NCI-H2227 treated with DMSO at 0.1 percent for 48 hours (cell line): ENCODE measurements around the gene PTGES.
A peak's percentile ranks its signal among the peaks of the same experiment; 100 is the strongest.
"Not testable (repeated sequence)": the region's sequence is repeated elsewhere in the genome, so short reads cannot be mapped to it uniquely, and the experiment has no call there.

ENCODE experiments used
- DNase-seq: peaks from one replicate; lab custom pipeline; 2025; lab: John Stamatoyannopoulos, UW

Gene PTGES, protein sequence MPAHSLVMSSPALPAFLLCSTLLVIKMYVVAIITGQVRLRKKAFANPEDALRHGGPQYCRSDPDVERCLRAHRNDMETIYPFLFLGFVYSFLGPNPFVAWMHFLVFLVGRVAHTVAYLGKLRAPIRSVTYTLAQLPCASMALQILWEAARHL

DNA sequence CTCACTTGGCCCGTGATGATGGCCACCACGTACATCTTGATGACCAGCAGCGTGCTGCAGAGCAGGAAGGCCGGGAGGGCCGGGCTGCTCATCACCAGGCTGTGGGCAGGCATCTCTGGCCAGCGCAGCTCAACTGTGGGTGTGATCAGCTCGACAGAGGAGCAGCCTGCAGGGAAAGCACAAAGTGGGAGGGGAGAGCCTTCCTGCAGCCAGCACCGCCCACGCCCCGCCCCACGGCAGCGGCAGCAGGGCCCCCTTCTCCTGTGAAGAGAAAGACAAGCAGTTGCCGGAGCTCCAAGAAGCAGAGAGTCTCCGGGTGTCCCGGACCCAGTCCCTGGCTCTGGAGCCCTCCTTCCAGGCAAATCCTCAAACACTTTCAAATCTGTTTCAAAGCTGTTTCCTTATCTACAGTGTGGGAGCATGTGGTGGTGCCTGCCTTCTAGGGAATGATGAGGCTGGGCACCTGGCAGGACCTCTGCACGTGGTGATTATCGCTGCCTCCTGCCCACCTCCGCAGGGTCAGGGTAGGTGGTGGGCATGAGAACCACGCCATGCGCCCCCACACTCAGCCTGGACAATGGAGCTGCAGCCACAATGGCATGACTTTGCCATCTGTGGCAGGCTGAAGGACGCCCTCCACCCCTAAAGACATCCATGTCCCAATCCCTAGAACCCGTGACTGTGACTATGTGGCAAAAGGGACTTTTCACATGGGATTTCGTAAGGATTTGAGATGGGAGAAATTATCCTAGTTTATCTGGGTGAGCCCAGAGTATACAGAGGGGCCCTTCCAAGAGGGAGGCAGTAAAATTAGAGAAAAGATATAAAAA is at the start of gene PTGES:
Gene PTGES, minus strand, starts transcription at position 143 of the 830 bp plus-strand sequence. Its CDS starts 30 bp downstream, at position 113.
- peak; percentile 70 for DNase-seq

DNA sequence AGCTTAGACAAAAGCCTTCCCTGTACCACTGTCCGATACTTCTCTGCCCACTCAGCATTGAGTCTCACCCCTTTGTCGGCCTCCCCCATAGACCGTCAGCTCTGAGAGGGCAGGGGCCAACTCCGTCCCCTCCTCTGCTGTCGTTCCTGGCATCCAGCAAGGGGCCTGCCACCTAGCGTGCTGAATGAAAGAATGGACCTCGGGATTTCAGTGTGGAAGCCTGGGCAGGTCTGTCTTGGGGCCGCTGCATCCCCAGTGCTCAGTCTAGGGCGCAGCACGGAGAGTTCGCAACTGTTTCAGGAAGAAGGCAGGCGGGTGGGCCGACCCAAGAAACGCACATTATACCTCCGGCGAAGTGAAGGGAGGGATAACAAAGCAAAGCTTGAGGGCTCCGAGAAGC is 48.7 kb upstream of the PTGES start:
- no peak for DNase-seq

DNA sequence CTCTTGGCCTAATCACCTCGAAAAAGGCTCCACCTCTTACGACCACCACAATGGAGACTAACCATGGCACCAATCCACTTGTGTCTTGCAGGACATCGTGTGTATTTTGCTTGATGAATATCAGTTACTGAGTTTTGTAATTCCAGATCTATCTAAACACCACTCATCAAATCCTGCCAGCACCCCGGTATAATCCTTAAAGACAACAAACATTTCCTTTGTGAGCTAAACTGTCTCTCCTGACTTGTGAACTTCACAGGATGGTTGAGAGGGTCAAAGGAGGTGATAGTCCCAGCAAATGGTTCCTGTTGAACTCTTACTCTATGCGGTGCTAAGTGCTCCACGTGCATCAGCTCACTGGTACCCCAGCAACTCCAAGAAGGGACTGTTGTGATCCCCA is 46.1 kb upstream of the PTGES start:
- DNase-seq: no peak

DNA sequence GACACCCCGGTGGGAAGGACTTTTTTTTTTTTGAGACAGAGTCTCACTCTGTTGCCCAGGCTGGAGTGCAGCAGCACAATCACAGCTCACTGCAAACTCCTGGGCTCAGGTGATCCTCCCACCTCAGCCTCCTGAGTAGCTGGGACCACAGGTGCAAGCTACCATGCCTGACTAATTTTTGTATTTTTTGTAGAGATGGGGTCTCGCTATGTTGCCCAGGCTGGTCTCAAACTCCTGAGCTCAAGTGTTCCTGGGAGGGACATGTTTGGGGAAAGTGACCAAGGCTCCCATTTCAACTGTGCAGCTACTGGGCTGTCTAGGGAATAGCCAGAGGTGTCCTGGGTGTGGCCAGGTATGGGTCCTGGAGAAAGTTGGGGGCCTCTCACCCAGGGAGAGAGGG is 43.2 kb upstream of the PTGES start:
- not testable (repeated sequence) for DNase-seq

DNA sequence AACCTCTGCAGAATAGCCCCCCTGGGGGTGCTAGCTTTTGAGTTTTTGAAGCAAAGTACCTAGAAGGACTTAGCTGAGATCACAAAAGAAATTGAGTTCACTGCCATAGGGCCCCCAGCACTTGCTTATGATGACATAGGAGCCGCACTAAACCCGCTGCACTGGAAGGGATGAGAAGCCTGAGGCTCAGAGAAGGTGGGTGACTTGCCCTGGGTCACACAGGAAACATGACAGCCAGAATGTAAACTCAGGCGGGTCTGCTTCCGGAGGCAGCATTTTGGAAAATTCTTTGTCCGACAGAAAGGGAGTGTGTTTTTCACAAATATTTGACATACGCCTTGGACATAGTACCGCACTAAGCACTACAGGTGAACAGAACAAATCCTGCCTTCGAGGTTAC is 41.7 kb upstream of the PTGES start:
- DNase-seq: no peak

DNA sequence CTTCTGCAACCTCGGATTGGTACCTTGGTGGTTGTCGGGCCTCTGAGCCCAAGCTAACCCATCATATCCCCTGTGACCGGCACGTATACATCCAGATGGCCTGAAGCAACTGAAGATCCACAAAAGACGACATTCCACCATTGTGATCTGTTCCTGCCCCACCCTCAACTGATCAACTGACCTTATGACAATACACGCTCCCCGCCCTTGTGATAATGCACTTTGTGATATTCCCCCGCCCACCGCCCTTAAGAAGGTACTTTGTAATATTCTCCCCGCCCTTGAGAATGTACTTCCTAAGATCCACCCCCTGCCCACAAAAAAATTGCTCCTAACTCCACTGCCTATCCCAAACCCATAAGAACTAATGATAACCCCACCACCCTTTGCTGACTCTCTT is 33.6 kb upstream of the PTGES start:
- DNase-seq: no peak

DNA sequence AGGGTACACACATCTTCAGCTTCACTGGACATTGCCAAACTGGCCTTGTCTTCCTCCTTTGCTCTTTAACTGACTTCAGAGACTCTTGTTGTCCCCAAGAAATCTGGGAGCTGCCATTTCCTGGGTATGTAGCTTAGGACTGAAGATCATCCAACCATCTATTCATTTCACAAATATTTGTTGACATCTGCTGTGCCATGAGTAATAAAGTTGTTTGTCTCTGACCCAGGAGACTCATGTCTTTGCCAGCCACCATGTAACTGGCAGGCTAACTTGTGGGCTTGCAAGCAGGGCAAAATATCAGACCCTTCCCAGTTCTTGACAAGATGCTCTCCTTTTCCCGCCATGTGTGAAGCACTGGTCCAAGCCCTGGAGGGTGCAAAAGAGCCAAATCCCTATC is 33.0 kb upstream of the PTGES start:
- no peak for DNase-seq

DNA sequence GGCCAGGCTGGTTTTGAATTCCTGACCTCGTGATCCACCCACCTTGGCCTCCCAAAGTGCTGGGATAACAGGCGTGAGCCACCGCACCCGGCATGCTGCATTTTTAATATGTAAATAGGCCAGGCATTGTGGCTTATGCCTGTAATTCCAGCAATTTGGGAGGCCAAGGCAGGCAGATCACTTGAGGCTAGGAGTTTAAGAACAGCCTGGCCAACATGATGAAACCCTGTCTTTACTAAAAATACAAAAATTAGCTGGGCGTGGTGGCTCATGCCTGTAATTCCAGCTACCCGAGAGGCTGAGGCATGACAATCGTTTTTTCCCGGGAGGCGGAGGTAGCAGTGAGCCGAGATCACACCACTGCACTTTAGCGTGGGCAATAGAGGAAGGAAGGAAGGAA is 32.1 kb upstream of the PTGES start:
- not testable (repeated sequence) for DNase-seq

DNA sequence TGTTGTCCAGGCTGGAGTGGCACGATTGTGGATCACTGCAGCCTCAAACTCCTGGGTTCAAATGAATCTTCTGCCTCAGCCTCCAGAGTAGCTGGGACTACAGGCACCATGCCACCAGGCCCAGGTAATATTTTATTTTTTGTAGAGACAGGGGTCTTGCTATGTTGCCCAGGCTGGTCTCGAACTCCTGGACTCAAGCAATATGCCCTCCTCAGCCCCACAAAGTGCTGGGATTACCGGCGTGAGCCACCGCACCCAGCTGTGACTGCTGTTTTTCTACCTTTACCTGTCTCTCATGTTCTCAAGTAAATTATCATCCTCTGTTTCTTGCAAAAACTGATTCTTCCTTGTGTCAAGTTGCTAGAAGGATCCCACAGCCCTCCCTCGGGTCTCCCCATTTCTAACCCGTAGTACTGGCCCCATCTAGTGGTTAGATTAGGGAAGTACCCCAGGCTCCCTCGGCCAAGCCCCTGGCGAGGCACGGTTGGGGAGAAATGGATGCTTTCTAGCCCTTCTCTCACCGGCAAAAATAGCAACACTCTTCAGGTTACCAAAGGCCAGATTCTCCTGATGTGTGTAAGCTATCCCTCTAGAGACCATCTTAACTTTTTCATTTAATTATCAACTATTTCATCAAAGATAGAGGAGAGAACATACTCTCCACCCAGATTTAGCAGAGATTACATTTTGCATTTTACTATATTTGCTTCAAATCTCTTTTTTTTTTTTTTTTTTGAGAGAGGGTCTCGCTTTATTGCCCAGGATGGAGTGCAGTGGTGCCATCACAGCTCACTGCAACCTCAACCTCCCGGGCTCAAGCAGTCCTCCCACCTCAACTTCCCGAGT is 30.9 kb upstream of the PTGES start:
- DNase-seq: peak; percentile 37

DNA sequence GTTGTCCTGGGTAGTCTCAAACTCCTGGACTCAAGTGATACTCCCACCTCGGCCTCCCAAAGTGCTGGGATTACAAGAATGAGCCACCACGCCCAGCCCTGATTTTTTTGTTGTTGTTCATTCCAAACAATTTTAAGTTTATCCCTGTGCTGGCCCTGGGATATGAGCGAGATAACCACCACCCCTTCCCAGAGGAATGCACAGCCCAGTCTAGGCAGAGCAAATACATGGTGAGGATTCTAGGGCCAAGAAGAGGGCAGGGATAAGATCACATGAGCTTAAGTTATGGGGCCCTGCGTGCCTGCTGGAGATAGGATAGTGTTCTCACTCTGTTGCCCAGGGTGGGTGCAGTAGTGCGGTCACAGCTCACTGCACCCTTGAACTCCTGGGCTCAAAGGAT is 29.1 kb upstream of the PTGES start:
- no peak for DNase-seq

DNA sequence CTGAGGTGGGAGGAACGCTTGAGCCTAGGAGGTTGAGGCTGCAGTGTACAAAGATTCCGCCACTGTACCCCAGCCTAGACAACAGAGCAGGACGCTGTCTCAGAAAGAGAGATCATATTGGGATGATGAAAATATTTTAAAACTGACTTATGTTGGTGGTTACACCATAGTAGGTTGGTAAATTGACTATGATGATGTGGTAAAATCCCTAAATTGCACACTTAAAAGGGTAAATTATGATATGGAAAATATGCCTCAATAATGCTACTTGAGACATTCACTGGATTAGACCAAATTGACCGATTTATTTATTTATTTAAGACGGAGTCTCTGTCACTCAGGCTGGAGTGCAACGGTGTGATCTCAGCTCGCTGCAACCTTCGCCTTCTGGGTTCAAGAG is 28.3 kb upstream of the PTGES start:
- DNase-seq: no peak

DNA sequence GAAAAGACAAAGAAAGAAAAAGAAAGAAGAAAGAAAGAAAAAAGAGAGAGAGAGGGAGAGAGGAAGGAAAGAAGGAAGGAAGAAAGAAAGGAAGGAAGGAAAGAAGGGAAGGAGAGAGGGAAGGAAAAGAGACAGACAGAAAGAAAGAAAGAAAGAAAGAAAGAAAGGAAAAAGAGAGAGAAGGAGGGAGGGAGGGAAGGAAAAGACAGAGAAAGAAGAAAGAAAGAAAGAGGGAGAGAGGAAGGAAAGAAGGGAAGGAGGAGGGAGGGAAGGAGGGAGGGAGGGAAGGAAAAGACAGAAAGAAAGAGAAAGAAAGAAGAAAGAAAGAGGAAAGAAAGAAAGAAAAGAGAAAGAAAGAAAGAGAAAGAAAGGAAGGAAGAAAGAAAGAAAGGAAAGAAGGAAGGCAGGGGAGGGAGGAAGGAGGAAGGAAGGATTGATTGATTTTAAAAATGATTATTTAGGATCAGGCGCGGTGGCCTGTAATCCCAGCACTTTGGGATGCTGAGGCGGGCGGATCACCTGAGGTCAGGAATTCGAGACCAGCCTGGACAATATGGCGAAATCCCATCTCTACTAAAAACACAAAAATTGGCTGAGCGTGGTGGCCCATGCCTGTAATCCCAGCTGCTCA is 26.8 kb upstream of the PTGES start:
- no peak for DNase-seq

DNA sequence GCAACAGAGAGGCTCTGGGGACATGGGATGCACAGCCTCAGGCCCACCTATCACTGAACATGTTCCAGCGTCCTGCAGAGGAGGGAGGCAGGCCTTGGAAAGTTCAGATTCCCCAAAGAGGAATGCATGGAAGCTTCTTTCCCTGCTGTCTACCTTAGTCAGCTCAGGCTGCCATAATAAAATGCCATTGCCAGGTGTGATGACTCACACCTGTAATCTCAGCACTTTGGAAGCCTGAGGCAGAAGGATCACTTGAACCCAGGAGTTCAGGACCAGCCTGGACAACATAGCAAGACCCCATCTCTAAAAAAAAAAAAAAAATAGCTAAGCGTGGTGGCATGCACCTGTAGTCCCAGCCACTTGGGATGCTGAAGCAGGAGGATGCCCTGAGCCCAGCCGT is 25.6 kb upstream of the PTGES start:
- no peak for DNase-seq

DNA sequence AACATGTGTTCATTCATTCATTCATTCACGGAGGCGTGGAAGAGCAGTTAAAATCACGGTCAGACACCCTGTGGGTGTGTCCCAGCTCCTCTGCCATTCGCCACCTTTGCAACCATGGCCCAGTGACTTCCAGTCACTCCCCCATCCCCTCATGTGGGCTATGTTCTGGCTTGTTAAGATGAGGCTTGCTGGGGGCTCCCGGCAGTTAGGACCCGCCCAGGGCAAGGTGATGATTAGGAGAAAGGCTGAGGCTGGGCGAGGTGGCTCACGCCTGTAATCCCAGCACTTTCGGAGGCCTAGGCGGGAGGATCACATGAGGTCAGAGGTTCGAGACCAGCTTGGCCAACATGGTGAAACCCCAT is 24.9 kb upstream of the PTGES start:
- no peak for DNase-seq

DNA sequence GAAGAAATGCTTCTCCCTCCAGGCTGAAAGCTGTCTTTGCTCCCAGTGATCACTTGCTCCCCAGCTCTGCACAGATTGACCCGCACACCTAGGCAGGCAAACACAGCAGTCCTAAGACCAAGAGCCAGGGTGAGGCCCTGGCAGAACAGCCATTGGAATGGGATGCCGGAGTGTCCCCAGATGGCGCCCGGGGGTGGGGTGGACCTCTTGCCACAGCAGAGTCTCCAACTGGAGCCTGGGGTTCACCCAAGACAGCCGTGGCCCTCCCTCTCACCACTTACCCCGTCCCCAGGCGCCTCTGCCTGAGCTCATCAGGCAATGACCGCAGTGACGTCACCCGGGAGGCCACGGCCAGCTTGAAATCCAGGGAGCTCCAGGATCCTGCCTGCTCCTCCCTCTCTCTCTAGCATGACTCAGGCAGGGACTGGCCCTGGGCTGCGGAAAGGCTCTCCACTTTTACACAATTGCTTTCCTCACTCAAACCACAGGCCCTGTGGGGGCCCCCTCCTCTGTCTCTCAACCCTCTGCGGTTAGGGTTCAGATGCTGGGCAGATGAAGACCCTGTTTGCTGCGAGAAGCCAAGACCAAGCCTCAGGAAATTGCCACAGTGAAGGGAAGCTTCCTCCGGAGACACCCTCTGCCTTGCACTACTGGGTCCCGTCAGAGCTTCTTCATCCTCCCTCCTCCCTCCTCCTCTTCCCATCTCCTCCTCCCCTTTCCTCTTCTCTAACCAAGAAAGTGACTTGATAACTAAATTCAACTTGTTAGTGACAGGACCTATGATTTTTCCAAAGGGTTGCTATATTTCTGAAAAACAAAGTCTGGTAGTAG is 24.3 kb upstream of the PTGES start:
- DNase-seq: peak; percentile 75

DNA sequence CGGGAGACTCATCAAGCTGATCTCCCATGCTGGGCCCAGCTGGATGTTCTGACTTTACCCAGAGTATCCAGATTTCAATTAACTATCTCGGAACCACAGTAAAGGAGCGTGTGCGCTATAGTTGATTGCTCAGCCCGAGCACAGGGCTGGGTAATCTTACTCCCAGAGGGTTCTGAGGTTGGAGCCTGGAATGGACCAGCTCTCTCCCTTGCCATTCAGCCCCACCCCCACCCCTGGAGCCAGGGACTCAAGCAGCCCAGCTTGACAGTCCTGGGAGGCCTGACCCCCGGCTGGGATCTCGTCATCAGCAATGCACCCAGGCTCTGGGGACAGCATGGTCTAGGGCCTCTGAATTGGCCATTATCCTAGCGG is 23.7 kb upstream of the PTGES start:
- no peak for DNase-seq

DNA sequence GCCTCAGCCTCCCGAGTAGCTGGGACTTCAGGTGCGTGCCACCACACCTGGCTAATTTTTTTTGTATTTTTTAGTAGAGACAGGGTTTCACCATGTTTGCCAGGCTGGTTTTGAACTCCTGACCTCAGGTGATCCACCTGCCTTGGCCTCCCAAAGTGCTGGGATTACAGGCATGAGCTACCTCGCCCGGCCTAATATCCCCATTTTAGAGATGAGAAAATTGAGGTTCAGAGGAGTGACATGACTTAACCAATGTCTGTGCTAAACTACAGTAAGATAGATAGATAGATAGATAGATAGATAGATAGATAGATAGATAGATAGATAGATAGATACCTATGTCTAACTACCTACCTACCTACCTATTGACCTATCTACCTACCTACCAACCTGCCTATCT is 23.3 kb upstream of the PTGES start:
- DNase-seq: not testable (repeated sequence)

DNA sequence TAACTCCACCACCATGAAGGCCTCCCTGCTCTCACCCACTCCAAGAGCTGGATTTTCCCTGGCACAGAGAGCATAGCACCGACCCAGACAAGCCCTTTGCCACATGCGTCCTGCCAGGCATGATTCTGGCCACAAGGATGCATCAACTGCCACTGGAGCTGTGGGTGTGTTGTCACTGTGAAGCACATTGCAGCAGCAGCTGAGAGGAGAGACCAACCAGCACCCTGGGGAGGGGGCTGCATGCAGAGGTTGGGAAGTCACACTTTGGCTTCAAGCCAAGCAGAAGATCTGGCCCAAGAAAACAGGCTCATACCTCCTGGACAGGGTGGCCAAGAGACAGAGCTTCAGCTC is 22.6 kb upstream of the PTGES start:
- DNase-seq: no peak

DNA sequence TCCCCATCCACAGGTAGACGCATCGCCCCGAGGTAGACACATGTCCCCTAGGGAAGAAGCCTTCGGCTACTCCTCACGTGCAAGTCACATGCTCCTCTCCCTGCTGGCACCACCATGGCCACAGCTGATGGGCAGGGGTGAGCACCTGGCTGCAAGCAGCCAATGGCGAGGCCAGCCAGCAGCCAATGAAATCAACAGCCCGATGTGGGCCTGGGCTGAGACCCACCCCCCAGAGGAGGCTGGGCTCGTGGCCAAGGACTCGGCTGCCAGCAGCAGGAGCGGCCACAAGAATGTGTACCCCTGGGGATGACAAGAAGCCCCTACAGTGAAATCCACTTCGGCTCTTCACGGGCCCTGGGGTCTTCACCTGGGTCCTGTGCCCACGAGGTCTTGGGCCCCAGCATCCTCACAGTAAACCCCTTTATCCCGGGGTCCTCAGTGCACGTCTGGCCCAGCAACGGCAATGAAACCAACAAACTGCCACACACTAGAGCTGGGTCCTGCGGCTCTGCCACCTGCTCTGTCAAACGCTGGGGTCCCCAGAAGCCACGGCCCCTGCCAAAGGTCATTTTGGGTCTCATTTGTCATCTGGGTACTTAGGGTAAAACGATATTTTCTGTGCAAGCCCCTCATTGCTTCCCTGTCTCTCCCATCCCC is 22.1 kb upstream of the PTGES start:
- no peak for DNase-seq

DNA sequence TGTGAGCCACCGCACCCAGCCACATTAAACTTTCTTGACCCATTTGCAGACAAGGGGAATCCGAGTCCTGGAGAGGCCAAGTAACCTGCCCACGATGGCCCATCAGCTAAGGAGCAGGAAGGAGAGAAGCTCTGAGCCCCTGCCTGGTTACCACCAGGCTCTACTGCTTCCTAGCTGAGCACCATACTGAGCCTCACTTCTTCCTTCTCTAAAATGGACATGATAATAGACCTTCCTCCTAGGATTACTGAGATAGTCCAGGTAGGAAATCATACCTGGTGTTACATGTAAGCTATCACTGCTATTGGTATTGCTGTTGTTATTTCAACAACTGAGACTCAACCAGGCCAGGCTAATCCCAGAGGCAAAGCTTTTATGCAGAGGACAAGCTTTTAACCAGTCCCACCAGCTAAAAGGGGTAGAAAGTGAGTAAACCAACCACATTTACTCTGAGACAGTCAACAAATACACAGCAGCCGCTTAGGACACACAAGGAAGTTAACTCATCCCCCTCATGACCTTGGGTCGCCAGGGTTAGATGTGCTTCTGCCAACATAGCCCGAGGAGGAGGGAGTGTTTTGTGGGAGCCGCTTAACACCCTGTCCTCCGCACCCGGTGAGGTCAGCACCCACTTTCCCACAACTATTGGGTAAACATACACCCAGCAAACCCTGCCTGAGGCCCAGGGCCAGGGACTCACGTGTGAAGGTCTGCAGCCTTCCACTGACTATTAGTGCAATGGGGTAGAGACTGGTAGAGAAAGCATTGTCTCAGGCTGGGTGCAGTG is 20.6 kb upstream of the PTGES start:
- no peak for DNase-seq
